Glomerular visceral epithelial cell (primary cell): ENCODE results near the gene ZNF862.

Experiments
- DNase-seq: peaks from one replicate; pipeline ENCODE4 v3.0.0-alpha.2; 2016; ENCODE audit errors: extremely low spot score

Gene ZNF862

GRCh38 chr7:149838224-149838991 is at the start of gene ZNF862:
ZNF862 (plus strand) TSS chr7:149838375; CDS start chr7:149838612, 237 bp downstream.
- DNase-seq, result peak; percentile 95

- DNase-seq, result no peak
Measured at GRCh38 chr7:149789101-149789500, 49.1 kb upstream of the ZNF862 start.

- no peak for DNase-seq
Measured at GRCh38 chr7:149790146-149790548, 48.0 kb upstream of the ZNF862 start.

DNA sequence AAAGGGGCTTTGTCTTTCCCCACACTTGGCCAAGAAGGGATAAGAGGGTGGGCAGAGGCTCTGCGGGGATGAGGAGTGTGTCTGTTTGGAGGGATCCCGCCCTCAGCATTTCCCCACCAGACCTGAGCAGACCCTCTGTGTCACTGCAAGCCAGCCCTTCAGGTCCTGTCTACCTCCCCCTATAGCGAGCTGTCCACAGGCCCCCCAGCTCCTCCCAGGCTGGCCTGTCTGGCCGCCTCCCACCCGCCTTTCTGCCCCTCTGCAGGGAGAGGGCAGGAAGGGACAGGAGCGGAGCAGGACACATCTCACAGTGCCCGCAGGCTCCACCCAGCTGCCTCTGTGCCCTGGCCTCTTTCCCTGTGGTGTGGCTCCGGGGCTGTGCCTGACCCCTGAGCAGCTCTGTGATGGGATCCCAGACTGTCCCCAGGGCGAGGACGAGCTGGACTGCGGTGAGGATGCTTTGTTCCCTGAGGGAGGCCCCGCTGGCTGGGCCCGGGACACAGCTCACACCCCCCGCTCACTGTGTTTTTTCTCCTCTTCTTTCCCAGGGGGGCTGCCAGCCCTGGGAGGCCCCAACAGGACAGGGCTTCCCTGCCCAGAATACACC is 47.3 kb upstream of the ZNF862 start:
- no peak for DNase-seq

DNA sequence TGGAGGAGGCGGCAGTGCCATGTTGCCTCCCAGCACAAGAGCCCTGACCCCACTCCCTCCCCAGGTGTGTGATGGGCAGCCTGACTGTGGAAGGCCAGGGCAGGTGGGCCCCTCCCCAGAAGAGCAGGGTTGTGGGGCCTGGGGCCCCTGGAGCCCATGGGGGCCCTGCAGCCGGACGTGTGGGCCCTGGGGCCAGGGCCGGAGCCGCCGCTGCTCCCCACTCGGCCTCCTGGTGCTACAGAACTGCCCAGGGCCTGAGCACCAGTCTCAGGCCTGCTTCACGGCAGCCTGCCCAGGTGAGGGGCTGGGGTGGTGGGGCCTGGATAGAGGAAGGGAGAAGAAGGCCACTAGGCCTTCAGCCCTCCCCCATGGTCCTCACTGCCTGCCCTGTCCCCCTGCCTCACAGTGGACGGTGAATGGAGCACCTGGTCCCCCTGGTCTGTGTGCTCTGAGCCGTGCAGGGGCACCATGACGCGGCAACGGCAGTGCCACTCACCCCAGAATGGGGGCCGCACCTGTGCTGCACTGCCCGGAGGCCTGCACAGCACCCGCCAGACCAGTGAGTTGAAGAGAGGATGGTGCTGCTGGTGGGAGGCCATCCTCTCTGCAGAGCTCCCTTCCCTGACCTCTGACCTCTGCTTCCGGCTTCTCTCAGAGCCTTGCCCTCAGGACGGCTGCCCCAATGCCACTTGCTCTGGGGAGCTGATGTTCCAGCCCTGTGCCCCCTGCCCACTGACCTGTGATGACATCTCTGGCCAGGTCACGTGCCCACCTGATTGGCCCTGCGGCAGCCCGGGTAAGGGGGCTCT is 46.6 kb upstream of the ZNF862 start:
- no peak for DNase-seq

DNA sequence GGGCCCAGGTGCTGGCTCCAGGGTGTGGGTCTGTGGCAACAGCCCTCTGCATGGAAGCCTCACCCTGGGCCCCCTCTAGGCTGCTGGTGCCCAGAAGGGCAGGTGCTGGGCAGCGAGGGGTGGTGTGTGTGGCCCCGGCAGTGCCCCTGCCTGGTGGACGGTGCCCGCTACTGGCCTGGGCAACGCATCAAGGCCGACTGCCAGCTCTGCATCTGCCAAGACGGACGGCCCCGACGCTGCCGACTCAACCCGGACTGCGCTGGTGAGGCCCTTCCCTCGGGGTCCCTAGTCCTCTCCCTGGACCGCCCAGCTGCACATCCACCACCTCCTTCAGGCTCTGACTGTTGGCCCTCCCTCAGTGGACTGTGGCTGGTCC is 46.0 kb upstream of the ZNF862 start:
- no peak for DNase-seq

DNA sequence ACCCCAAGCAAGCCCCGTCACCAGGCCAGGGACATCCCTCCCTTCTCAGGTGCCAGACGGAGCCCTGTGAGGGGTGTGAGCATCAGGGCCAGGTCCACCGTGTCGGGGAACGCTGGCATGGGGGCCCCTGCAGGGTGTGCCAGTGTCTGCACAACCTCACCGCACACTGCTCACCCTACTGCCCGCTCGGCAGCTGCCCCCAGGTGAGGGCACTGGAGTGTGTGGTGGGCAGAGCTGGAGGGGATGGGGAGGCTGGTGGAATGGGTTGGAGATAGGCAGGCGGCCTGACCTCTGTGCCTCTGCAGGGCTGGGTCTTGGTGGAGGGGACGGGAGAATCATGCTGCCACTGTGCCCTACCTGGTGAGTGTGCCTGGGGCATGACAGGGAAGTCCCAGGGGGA is 44.9 kb upstream of the ZNF862 start:
- DNase-seq, result no peak

GRCh38 chr7:149794661-149795060 is 43.5 kb upstream of the ZNF862 start:
- DNase-seq, result no peak

- DNase-seq, result no peak
Measured at GRCh38 chr7:149795126-149795525, 43.0 kb upstream of the ZNF862 start.

DNA sequence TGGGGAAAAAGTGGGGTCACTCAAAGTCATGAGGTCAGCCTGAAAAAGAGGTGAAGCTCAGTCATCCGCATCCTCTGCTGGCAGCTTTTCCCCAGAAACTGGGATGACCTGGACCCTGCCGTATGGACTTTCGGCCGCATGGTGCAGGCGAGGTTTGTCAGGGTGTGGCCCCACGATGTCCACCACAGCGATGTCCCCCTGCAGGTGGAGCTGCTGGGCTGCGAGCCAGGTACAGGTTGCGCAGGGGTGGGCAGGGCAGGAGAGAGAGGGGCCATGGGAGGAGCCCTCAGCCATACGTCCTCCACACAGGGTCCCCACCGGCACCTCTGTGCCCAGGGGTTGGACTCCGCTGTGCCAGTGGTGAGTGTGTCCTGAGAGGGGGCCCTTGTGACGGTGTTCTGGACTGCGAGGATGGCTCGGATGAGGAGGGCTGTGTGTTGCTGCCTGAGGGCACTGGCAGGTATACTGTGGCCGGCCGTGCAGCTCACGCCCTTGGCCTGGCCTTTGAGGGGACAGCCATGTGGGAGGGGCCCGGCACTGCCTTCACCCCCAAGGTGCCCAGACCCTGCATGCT is 41.8 kb upstream of the ZNF862 start:
- DNase-seq, result no peak

GRCh38 chr7:149797771-149798170 is 40.4 kb upstream of the ZNF862 start:
- DNase-seq, result no peak

DNA sequence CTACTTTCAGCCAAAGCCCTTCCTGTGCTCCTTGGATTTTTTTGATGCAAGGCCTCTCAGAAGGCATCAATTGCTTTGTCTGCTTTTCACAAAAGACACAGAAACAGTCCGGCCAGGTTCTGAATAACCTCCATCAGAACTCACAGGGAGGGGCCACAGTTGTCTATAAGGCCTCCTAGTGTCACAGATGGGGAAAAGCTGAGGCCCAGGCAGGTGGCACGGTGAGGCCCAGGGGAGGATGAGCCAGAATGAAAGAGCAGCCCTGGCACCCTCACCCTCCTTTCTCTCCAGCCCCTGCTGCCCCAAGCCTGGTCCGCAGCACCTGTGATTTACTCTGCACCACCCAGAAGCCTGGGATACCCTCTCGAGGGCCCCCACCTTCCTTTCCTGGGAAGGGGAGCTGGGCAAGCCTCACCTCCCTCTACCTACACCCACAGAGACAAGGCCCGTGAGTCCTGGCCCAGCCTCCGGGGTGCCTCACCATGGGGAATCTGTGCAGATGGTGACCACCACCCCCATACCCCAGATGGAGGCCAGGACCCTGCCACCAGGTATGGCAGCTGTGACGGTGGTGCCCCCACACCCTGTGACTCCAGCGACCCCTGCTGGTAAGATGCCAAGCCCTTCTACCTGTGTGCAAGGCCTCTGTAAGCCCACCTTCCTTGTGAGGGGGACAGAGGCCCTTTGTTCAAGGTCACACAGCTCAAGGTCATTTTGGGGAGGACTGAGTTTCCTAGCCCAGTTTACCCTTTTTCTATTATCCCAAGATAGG is 38.6 kb upstream of the ZNF862 start:
- no peak for DNase-seq

GRCh38 chr7:149800169-149800555 is 38.0 kb upstream of the ZNF862 start:
- no peak for DNase-seq

- DNase-seq, result no peak
Measured at GRCh38 chr7:149801002-149801566, 37.1 kb upstream of the ZNF862 start.

DNA sequence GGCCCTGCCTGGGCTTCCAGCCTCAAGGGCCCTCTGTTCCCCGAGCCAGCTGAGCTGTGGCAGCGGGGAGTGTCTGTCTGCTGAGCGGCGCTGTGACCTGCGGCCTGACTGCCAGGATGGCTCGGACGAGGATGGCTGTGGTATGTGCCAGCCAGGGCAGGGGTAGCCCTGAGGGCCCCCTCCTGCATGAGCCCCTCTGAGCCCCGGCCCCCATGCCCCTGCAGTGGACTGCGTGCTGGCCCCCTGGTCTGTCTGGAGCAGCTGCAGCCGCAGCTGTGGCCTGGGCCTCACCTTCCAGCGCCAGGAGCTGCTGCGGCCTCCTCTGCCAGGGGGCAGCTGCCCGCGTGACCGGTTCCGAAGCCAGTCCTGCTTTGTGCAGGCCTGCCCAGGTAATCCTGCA is 36.4 kb upstream of the ZNF862 start:
- DNase-seq, result no peak

DNA sequence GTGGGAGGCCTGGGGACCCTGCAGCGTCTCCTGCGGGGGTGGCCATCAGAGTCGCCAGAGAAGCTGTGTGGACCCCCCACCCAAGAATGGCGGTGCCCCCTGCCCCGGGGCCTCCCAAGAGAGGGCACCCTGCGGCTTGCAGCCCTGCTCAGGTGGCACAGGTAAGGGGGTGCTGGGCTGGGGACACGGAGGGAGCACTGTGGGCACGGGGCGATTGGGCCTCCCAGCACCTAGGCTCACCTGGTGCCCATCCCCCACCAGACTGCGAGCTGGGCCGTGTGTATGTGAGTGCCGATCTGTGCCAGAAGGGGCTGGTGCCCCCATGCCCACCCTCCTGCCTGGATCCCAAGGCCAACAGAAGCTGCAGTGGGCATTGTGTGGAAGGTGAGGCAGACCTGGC is 35.2 kb upstream of the ZNF862 start:
- DNase-seq, result no peak

GRCh38 chr7:149803551-149804074 is 34.6 kb upstream of the ZNF862 start:
- no peak for DNase-seq

DNA sequence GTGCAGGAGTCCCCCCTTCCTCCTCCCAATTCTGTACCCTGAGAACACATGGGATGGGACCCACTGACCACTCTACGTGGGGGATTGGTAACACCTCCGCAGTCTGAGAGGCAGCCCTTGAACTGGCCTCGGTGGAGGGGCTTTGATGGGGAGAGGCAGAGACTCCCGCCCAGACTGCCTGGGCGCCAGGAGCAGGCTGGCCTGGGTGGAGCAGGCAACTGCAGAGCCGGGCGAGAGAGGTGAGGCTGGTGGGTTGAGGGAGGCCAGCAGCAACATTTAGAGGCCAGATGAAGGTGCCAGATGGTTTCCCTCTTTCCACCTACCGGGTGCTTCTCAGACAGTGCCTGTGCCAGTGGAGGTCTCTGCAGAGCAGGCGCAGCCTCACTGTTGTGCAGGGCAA is 34.1 kb upstream of the ZNF862 start:
- no peak for DNase-seq

DNA sequence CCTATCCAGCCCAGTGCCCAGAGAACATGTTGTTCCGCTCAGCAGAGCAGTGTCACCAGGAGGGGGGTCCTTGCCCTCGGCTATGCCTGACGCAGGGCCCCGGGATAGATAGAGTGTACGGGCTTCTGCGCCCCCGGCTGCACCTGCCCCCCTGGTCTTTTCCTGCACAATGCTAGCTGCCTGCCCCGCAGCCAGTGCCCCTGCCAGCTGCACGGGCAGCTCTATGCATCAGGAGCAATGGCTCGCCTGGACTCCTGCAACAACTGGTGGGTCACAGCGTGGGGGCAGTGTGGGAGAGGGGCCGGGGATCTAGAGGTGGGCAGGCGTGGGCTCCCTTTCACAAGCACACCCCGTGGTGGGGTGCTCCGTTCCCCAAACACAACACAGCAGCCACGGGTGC is 31.4 kb upstream of the ZNF862 start:
- no peak for DNase-seq

GRCh38 chr7:149808311-149808710 is 29.9 kb upstream of the ZNF862 start:
- no peak for DNase-seq

GRCh38 chr7:149809215-149809614 is 29.0 kb upstream of the ZNF862 start:
- no peak for DNase-seq
